Endothelial cell of umbilical vein (primary cell): Measurements from ENCODE around the gene CHM. TPM values are rescaled to one million over a fixed set of nuclear protein-coding genes. Genes with fewer than 3 reads are reported as not detected.

ENCODE experiments used
- BruUV-seq: library from RNA; stranded (reverse); fragments of 400-500 nt; replicated peaks from 2 replicates; lab custom pipeline; 2021; lab: Mats Ljungman, UMichigan
- CTCF ChIA-PET: fragments of 300-600, 350-600 bp; sonication (Branson Sonifier 250); formaldehyde crosslinking; loops from one replicate; lab custom pipeline; 2021; ENCODE audit warnings: antibody characterized with exemption, inconsistent platforms; lab: Charles Lee
- POLR2A ChIA-PET: fragments of 300-600, 350-600 bp; sonication (Branson Sonifier 250); formaldehyde crosslinking; loops from one replicate; lab custom pipeline; 2021; ENCODE audit warnings: antibody characterized with exemption, inconsistent platforms; lab: Charles Lee
- DNase-seq: peaks from one replicate; pipeline ENCODE4 v3.0.0-alpha.2; 2011; ENCODE audit warnings: low read depth, low spot score
- FAIRE-seq: peaks from 2 replicates; lab custom pipeline; 2011; peaks lifted over from hg19 to GRCh38; lab: Jason Lieb, UNC
- H2AFZ ChIP-seq: 2 replicates; pipeline ENCODE4 v1.6.0; 2012; ENCODE audit warnings: low read depth, low read length, control low read depth, inconsistent platforms
- H3K27ac ChIP-seq: 2 replicates; pipeline ENCODE4 v1.5.1; 2011; ENCODE audit warnings: low read depth, mild to moderate bottlenecking, control low read depth, low read length, moderate library complexity; ENCODE audit not compliant: insufficient read depth
- H3K27me3 ChIP-seq, 2 experiments: 2 replicates each; pipeline versions ENCODE4 v1.6.0 to v1.6.1; 2011; ENCODE audit warnings: low read length in 2 of 2, mixed read lengths in 1 of 2; ENCODE audit not compliant: control insufficient read depth in 2 of 2, insufficient read depth in 2 of 2
- H3K36me3 ChIP-seq, 2 experiments: 2 replicates in 1 of 2; 3 replicates in 1 of 2; pipeline ENCODE4 v1.5.1; 2011; ENCODE audit warnings: low read length in 2 of 2, mild to moderate bottlenecking in 1 of 2, moderate library complexity in 1 of 2; ENCODE audit not compliant: control insufficient read depth in 2 of 2, insufficient read depth in 2 of 2; ENCODE audit errors: extremely low read depth in 1 of 2
- H3K4me1 ChIP-seq: 3 replicates; pipeline ENCODE4 v1.5.1; 2011; ENCODE audit warnings: mild to moderate bottlenecking, low read length; ENCODE audit not compliant: control insufficient read depth, insufficient read depth; ENCODE audit errors: extremely low read depth
- H3K4me2 ChIP-seq: 2 replicates; pipeline ENCODE4 v1.6.1; 2011; ENCODE audit warnings: low read length, control low read depth, mixed read lengths; ENCODE audit not compliant: insufficient read depth
- H3K4me3 ChIP-seq, 3 experiments: fragments of 200-600 bp in 1 of 3; sonication (generic), shearing (Covaris generic) in 1 of 3; replicated peaks in 1 of 3; 2 replicates each; pipeline ENCODE4 v1.5.1; 2011 to 2016; ENCODE audit warnings: control low read depth in 3 of 3, low read length in 3 of 3, mild to moderate bottlenecking in 2 of 3, inconsistent platforms in 1 of 3, low read depth in 1 of 3, moderate library complexity in 1 of 3; ENCODE audit not compliant: insufficient read depth in 1 of 3
- H3K79me2 ChIP-seq: 2 replicates; pipeline ENCODE4 v1.6.0; 2012; ENCODE audit warnings: low read length, inconsistent platforms; ENCODE audit not compliant: control insufficient read depth, insufficient read depth
- H3K9ac ChIP-seq: replicated peaks from 2 replicates; pipeline ENCODE3; 2011; ENCODE audit warnings: low read length, control low read depth; ENCODE audit not compliant: insufficient read depth; ENCODE audit errors: extremely low read depth
- H3K9me1 ChIP-seq: replicated peaks from 3 replicates; pipeline ENCODE4 v1.6.0; 2011; ENCODE audit warnings: mild to moderate bottlenecking, low read length; ENCODE audit not compliant: control insufficient read depth, insufficient read depth; ENCODE audit errors: extremely low read depth
- H3K9me3 ChIP-seq: replicated peaks from 2 replicates; pipeline ENCODE4 v1.5.1; 2012; ENCODE audit warnings: low read length, inconsistent platforms; ENCODE audit not compliant: control insufficient read depth, insufficient read depth
- H4K20me1 ChIP-seq: replicated peaks from 2 replicates; pipeline ENCODE3; 2011; ENCODE audit warnings: mild to moderate bottlenecking, low read length; ENCODE audit not compliant: control insufficient read depth, insufficient read depth; ENCODE audit errors: extremely low read depth
- EZH2 ChIP-seq: IDR thresholded peaks from 2 replicates; pipeline ENCODE4 v1.6.1; 2012; ENCODE audit warnings: borderline replicate concordance, low read depth, mild to moderate bottlenecking, moderate library complexity, low read length, inconsistent platforms; ENCODE audit not compliant: severe bottlenecking
- FOS ChIP-seq: IDR thresholded peaks from 2 replicates; pipeline ENCODE4 v1.6.1; 2011; ENCODE audit warnings: mild to moderate bottlenecking, low read length, moderate library complexity, borderline replicate concordance; ENCODE audit not compliant: insufficient read depth
- GATA2 ChIP-seq: IDR thresholded peaks from 2 replicates; pipeline ENCODE4 v1.7.0; 2011; ENCODE audit warnings: low read depth, mild to moderate bottlenecking, moderate library complexity, mixed read lengths, low read length; ENCODE audit not compliant: insufficient read length, insufficient read depth
- JUN ChIP-seq: IDR thresholded peaks from 2 replicates; pipeline ENCODE4 v1.6.1; 2011; ENCODE audit warnings: borderline replicate concordance, low read depth; ENCODE audit not compliant: insufficient read length, insufficient read depth
- MYC ChIP-seq: IDR thresholded peaks from one replicate; pipeline ENCODE4 v1.6.1; 2011; ENCODE audit warnings: mild to moderate bottlenecking, low read depth, low read length
- POLR2A ChIP-seq: IDR thresholded peaks from 2 replicates; pipeline ENCODE4 v1.6.1; 2012; ENCODE audit warnings: low read depth, mild to moderate bottlenecking, control low read depth, low read length
- POLR2AphosphoS5 ChIP-seq: IDR thresholded peaks from 2 replicates; pipeline ENCODE4 v1.6.1; 2012; ENCODE audit warnings: low read depth, mild to moderate bottlenecking, control low read depth, low read length, moderate library complexity; ENCODE audit not compliant: insufficient read depth
- dilution Hi-C: fragments of 300-500 bp; cut with MboI; formaldehyde crosslinking; loops from one replicate; pipeline ENCODE4 v1.15.0; 2019; ENCODE audit warnings: low sequenced_read_pairs; ENCODE audit not compliant: extremely low pct_ligation_motif_present
- intact Hi-C: fragments of 100-400 bp; cut with micrococcal nuclease; formaldehyde crosslinking; loops from one replicate; pipeline ENCODE4 v1.10.0; 2022
- polyA plus RNA-seq, 4 experiments: library from polyadenylated mRNA; depleted of rRNA in 3 of 4; stranded (reverse) in 3 of 4; unstranded in 1 of 4; fragments of >200 nt; gene quantifications; 2 replicates each; pipeline versions ENCODE4 v1.2.1 to v1.2.3, GENCODE V29; 2011 to 2012; ENCODE audit warnings: missing spikeins in 1 of 4
- total RNA-seq: library from RNA; stranded (reverse); gene quantifications from 2 replicates; pipeline ENCODE4 v1.2.3, GENCODE V29; 2021
- TF ChIP-seq, protein P1 (sequence below), 2 donors: IDR thresholded peaks; 1 replicate in 1 of 2; 2 replicates in 1 of 2; pipeline ENCODE4 v1.5.1; 2011; ENCODE audit warnings: low read length in 2 of 2, mild to moderate bottlenecking in 2 of 2, moderate library complexity in 2 of 2, control low read depth in 1 of 2, inconsistent platforms in 1 of 2, low read depth in 1 of 2; ENCODE audit not compliant: insufficient read depth in 1 of 2; ENCODE audit errors: extremely low read depth in 1 of 2
- TF ChIP-seq, protein P2 (sequence below): IDR thresholded peaks from 2 replicates; pipeline ENCODE4 v1.6.1; 2011; ENCODE audit not compliant: insufficient read depth, insufficient read length

Gene CHM
- total and polyA plus RNA-seq, 2 donors (not counting 3 experiments of a cell fraction or from before 2014, with no cell fraction given) = 10.5 to 18.4 TPM

DNA sequence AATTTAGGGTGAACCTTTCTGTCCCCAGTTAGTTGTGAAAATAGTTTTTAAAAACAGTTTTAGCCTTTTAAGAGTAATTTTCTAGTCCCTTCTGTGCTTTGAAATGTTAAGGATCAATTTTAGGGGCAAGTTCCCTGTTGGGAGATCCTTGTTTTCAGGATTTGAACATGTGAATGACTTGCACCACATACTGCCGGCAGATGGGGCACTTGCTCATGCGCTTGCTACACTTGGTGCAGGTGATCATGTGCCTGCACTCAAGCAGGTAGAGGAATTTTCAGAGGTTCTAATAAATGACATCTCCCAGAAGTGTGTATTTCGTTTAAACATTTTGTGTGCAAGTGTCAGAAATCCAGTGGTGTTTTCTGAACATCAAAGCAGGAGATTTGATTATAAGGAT is 195.9 kb downstream of the CHM start:
- no peak overlapping the region for H3K4me2 ChIP-seq
- no peaks in the 10 kb centered on the region for H3K9me3 ChIP-seq
- dilution Hi-C loops = no loop called here
- TF ChIP-seq, protein P1, sequence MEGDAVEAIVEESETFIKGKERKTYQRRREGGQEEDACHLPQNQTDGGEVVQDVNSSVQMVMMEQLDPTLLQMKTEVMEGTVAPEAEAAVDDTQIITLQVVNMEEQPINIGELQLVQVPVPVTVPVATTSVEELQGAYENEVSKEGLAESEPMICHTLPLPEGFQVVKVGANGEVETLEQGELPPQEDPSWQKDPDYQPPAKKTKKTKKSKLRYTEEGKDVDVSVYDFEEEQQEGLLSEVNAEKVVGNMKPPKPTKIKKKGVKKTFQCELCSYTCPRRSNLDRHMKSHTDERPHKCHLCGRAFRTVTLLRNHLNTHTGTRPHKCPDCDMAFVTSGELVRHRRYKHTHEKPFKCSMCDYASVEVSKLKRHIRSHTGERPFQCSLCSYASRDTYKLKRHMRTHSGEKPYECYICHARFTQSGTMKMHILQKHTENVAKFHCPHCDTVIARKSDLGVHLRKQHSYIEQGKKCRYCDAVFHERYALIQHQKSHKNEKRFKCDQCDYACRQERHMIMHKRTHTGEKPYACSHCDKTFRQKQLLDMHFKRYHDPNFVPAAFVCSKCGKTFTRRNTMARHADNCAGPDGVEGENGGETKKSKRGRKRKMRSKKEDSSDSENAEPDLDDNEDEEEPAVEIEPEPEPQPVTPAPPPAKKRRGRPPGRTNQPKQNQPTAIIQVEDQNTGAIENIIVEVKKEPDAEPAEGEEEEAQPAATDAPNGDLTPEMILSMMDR (IDR thresholded peaks at IDR 0.05; ENCODE audit: extremely low read depth in 1 of 2, insufficient read depth in 1 of 2, low read depth in 1 of 2, low read length in 2 of 2) = peak in 1 of 2 donors; percentile 31
- TF ChIP-seq POLR2A = no peak
- H3K79me2 ChIP-seq = no peaks in the 10 kb centered on the region
- H3K36me3 ChIP-seq = no peaks in the 10 kb centered on the region
- H4K20me1 ChIP-seq = no peaks in the 10 kb centered on the region
- no peaks in the 10 kb centered on the region for H3K4me1 ChIP-seq
- FAIRE-seq (no peak), DNase-seq (peak; percentile 1)
- H3K27me3 ChIP-seq = no peaks in the 10 kb centered on the region
- CTCF ChIA-PET = interaction anchor here (1.1 to 3.4 kb wide), 2 partner anchors 9 to 1095 kb away, joined by 3 to 19 read pairs; no protein-coding TSS in a partner anchor
- H3K9ac ChIP-seq = no peak overlapping the region
- POLR2A ChIA-PET = no interaction called here
- intact Hi-C loops = loop anchor here (5.0 to 10.0 kb wide), 2 partner anchors 193 to 1096 kb away; partner anchors contain the start of gene CHM
- H2AFZ ChIP-seq = no peak overlapping the region
- H3K4me3 ChIP-seq = no peak overlapping the region
- H3K9me1 ChIP-seq = no peaks in the 10 kb centered on the region
- H3K27ac ChIP-seq = no peak overlapping the region
- no TSS peak for BruUV-seq

DNA sequence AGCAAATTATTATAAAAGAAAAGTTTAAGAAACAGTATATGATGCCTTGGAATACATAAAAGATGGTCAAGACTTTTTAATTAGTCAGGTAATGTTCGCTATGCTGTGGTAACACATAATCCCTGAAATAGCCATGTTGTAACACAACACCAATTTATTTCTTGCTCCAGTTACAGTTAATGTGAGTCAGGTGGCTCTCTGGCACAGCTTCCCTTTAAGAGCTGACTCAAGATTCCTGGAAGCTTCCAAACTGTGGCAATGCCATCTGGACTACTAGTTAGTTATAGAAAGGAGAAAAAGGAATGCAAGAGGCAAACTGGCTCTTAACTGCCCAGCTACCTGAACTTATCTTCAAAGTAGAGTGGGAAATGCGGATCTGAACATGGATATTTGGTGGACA is 210.5 kb downstream of the CHM start:
- Histone ChIP-seq H3K27ac (no peak overlapping the region), H2AFZ (no peak overlapping the region), H4K20me1 (no peaks in the 10 kb centered on the region), H3K27me3 (no peaks in the 10 kb centered on the region), H3K4me1 (no peaks in the 10 kb centered on the region), H3K4me3 (no peak overlapping the region), H3K9me1 (no peaks in the 10 kb centered on the region), H3K4me2 (no peak overlapping the region), H3K9me3 (no peaks in the 10 kb centered on the region), H3K79me2 (no peaks in the 10 kb centered on the region), H3K36me3 (no peaks in the 10 kb centered on the region), H3K9ac (no peak overlapping the region)
- intact Hi-C loops = no loop called here
- TF ChIP-seq POLR2A = no peak
- TF ChIP-seq, protein P1 (IDR thresholded peaks at IDR 0.05; ENCODE audit: extremely low read depth in 1 of 2, insufficient read depth in 1 of 2, low read depth in 1 of 2, low read length in 2 of 2) = no peak
- TF ChIP-seq EZH2 = no peak
- no peak for TF ChIP-seq MYC
- no peak for TF ChIP-seq FOS
- no peak for TF ChIP-seq GATA2
- no peak for TF ChIP-seq POLR2AphosphoS5
- TF ChIP-seq, protein P2, sequence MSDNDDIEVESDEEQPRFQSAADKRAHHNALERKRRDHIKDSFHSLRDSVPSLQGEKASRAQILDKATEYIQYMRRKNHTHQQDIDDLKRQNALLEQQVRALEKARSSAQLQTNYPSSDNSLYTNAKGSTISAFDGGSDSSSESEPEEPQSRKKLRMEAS = no peak
- TF ChIP-seq JUN = no peak
- CTCF ChIA-PET = no interaction called here
- FAIRE-seq (no peak), DNase-seq (no peak)
- BruUV-seq = no TSS peak
- dilution Hi-C loops = no loop called here
- POLR2A ChIA-PET = no interaction called here
